Measurements from ENCODE around the gene MGST3.

- TF ChIP-seq TCF12 (IDR thresholded peaks at IDR 0.05; ENCODE audit: low read depth) (no peak), YY1 (IDR thresholded peaks at IDR 0.05; ENCODE audit: low read depth) (no peak), NFIC (IDR thresholded peaks at IDR 0.05) (no peak), FOXM1 (IDR thresholded peaks at IDR 0.05; ENCODE audit: borderline replicate concordance, low read depth) (no peak)
- TF ChIP-seq, protein P1, sequence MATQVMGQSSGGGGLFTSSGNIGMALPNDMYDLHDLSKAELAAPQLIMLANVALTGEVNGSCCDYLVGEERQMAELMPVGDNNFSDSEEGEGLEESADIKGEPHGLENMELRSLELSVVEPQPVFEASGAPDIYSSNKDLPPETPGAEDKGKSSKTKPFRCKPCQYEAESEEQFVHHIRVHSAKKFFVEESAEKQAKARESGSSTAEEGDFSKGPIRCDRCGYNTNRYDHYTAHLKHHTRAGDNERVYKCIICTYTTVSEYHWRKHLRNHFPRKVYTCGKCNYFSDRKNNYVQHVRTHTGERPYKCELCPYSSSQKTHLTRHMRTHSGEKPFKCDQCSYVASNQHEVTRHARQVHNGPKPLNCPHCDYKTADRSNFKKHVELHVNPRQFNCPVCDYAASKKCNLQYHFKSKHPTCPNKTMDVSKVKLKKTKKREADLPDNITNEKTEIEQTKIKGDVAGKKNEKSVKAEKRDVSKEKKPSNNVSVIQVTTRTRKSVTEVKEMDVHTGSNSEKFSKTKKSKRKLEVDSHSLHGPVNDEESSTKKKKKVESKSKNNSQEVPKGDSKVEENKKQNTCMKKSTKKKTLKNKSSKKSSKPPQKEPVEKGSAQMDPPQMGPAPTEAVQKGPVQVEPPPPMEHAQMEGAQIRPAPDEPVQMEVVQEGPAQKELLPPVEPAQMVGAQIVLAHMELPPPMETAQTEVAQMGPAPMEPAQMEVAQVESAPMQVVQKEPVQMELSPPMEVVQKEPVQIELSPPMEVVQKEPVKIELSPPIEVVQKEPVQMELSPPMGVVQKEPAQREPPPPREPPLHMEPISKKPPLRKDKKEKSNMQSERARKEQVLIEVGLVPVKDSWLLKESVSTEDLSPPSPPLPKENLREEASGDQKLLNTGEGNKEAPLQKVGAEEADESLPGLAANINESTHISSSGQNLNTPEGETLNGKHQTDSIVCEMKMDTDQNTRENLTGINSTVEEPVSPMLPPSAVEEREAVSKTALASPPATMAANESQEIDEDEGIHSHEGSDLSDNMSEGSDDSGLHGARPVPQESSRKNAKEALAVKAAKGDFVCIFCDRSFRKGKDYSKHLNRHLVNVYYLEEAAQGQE (IDR thresholded peaks at IDR 0.05; ENCODE audit: low read depth) = no peak
Measured at GRCh38 chr1:165623624-165624023, 7.4 kb upstream of the MGST3 start.
